RKO (cell line): ENCODE measurements around the gene RDH13.

Experiments
- DNase-seq: peaks from one replicate; pipeline ENCODE4 v3.0.0-alpha.2; 2016; ENCODE audit warnings: low spot score

RDH13 gene

GRCh38 chr19:55091955-55092354, 29.0 kb upstream of the RDH13 start:
- no peak for DNase-seq

DNA sequence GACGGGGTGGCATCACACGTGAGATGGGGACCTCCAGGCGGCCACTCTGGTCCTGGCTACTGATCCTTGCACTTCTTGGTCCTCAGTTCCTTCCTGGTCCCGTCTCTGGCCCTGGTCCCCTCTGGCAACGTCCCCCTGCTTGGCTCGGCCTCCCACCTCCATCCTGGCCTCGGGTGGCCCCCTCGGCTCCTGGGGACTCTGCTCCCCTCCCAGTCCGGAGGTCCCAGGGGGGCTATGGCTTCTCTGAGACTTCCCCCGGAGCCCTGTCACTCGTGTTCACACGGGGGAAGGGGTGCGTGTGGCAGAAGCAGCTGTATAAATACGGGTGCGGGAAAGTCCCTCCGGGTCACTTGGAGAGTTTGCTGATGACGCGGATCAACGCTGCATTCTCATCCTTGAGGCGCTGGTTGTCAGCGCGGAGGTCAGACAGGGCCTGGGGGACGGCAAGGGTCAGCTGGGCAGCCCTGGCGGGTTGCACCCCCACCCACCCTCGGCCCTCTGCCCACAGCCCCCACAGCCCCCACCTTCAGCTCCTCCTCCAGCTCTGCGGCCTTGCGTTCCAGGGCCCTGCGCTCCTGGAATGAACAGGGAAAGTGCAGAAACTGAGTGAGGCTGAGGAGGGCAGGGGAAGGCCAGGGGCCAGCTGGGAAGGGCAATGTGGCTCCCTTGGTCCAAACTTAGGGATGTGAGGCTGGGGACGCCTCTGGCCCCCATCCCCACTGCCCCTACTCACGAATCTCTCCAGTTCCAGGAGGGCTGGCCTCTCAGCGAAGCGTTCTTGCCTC, 28.4 kb upstream of the RDH13 start:
- DNase-seq: no peak

GRCh38 chr19:55090564-55090963, 27.6 kb upstream of the RDH13 start:
- DNase-seq: no peak

DNA sequence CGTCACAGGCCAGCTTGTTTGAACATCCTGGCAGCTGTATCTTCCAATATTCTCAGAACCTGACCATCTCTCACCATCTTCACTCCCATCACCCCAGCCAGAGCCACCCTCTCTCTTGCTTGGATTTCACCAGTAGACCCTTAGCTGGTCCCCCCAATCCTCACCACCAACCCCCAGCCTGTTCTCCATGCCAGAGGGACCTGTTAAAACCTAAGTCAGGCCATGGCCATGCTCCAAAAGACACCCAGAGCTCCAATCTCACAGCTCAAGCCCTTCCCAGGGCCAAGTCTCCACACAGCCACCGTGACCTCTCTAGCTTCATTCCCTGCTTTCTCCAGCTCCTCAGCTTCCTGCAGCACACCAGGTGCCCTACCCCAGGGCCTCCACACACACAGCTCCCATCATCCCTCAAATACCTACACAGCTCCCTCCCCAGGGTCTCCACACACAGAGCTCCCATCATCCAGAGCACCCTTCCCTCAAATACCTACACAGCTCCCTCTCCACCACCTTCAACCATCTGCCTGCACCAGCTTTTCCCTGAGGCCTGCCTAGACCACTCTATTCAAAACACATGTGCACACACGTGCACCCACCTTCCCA, 26.5 kb upstream of the RDH13 start:
- no peak for DNase-seq

GRCh38 chr19:55088543-55089341, 25.8 kb upstream of the RDH13 start:
- peak; percentile 61 for DNase-seq

GRCh38 chr19:55088021-55088451, 25.1 kb upstream of the RDH13 start:
- no peak for DNase-seq

- DNase-seq: no peak
These were observed 24.6 kb upstream of the RDH13 start for GRCh38 chr19:55087542-55087901.

GRCh38 chr19:55086730-55087541, 24.0 kb upstream of the RDH13 start:
- no peak for DNase-seq

- no peak for DNase-seq
These were observed 23.2 kb upstream of the RDH13 start for GRCh38 chr19:55085923-55086715.

GRCh38 chr19:55084416-55084815, 21.5 kb upstream of the RDH13 start:
- no peak for DNase-seq

GRCh38 chr19:55083004-55083850, 20.3 kb upstream of the RDH13 start:
- DNase-seq: no peak

- DNase-seq: no peak
These were observed 19.3 kb upstream of the RDH13 start for GRCh38 chr19:55082020-55082851.

DNA sequence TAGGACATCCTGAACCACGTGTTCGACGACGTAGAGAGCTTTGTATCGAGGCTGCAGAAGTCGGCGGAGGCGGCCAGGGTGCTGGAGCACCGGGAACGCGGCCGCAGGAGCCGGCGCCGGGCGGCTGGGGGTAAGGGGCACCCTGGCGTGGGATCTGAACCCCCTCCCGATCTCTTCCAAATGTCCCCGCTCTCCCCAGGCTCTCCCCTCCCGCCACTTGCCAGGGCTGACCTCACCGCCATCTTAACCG, 18.7 kb upstream of the RDH13 start:
- DNase-seq: no peak

GRCh38 chr19:55080968-55081769, 18.2 kb upstream of the RDH13 start:
- DNase-seq: peak; percentile 83

DNA sequence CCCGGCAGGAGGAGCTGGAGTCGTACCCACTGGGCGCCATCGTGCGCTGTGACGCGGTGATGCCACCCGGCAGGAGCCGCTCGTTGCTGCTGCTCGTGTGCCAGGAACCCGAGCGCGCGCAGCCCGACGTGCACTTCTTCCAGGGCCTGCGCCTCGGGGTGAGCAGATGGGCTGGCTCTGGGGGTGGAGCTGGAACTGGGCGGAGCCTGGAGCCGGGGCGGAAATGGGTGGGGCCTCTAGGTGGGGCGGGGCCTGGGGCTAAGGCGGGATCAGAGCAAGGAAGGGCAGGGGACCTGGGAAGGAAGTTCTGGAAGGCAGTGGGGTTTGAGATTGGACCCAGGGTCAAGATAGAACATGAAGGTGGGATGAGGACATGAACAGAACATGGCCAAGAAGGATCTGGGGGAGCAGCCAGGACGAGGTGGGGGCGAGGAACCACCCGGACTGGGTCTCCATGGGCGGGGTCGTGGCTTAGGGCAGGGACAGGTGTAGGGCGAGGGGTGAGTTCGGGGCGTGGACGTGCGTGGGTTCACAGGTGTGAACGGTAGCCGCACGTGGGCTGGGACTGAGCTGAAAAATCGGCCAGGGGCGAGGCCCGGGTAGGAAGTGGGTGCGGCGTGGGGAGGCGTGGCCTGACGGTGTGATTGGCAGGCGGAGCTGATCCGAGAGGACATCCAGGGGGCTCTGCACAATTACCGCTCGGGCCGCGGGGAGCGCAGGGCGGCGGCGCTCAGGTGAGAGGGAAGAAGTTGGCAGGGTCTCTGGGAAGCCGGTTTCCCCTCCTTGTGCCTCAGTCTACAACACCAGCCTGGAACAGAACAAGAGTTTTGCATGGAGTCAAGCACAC, 17.4 kb upstream of the RDH13 start:
- DNase-seq: peak; percentile 92

DNA sequence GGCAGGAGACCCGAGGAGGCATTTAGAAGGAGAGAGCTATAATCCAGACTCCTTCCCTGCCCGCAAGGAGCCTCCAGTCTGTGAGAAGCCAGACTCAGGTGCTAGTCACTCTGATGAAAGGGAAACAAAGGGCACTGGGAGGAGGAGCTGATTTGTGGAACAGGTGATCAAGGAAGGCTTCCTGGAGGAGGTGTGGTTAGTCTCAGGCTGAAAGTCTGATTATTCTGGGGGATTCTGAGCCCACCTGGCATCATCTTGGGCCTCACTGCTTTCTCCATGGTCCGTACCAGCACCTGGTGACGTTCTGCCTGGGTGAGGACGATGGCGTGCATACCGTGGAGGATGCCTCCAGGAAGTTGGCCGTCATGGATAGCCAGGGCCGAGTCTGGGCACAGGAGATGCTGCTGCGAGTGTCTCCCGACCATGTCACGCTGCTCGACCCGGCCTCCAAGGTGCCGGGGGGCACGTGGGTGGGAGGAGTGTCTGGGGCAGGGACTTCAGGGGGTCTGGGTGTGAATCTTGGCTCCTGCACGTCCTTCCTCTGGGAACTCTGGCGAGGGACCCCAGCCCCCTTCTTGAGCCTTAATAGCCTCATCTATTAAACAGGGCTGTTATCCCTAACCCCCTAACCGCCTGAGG, 16.6 kb upstream of the RDH13 start:
- no peak for DNase-seq

DNA sequence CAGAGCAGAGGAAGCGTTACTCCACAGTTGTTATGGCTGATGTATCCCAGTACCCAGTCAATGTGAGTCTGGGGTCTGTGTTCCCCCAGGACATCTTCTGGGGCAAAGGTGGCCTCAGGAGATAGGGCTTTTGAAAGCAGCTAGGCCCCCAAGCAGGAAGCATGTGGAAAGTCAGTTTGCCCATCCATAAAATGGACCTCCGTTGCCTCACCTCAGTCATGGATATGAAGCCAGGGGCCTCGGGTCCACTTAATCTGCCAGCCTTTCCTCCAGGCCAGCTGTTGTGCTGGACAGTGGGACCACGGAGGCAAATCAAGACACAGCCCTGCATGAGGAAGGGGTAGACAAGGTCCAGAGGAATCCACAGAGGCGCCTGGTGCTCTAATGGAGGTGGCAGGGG, 16.0 kb upstream of the RDH13 start:
- DNase-seq: no peak

DNA sequence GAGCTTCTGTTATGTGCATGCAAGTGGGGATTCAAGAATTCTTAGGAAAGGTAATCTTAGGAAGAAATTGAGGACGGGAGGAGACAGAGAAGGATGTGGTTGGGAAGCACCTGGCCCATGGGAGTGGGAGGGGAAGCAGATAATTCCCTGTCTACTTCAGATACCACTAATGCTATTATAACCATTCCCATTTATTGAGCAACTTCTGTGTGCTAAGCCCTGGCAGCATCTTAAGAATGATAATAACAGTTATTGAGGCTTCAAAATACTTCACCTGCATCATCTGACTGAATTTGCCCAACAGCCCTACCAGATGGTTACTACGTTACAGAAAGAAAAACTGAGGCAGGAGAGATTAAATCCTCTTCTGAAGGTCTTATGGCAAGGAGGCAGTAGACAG, 14.2 kb upstream of the RDH13 start:
- no peak for DNase-seq
